ENCODE data around the gene IMMP2L. TPM values are rescaled to one million over a fixed set of nuclear protein-coding genes. Genes with fewer than 3 reads are reported as not detected.

Gene IMMP2L
- total and polyA plus RNA-seq, 2 of the 4 experiments (the other 2 are of a cell fraction): 5.8 to 9.3 TPM

- WGBS, 2 experiments (ENCODE audit: extremely low coverage in 2 of 2, insufficient read length in 1 of 2): no CpG with 5 or more reads among the region's 2 CpGs
- no TSS peak for BruUV-seq (replicated peaks)
Observed at GRCh38 chr7:111594602-111595001, 32.3 kb upstream of the IMMP2L start.

More at GRCh38 chr7:111594602-111595001, 32.3 kb upstream of the IMMP2L start:
- Histone ChIP-seq H3K4me1 (ENCODE audit: control insufficient read depth, insufficient read depth, low read length) (no peaks in the 10 kb centered on the region), H3K4ac (ENCODE audit: low read depth, low read length) (no peak overlapping the region), H2BK20ac (ENCODE audit: low read depth, low read length) (no peak overlapping the region), H3K9me1 (ENCODE audit: insufficient read depth, low read length) (no peaks in the 10 kb centered on the region), H3K4me3 (ENCODE audit: insufficient read depth, low read depth, low read length) (no peak overlapping the region), H3K14ac (replicated peaks; ENCODE audit: low read depth, low read length) (no peak overlapping the region), H3K27ac (ENCODE audit: insufficient read depth, low read length) (no peak overlapping the region), H4K8ac (ENCODE audit: low read depth in 2 of 2, low read length in 2 of 2) (no peak overlapping the region), H3K9ac (ENCODE audit: low read depth, low read length) (no peak overlapping the region), H3K36me3 (ENCODE audit: control insufficient read depth, insufficient read depth, low read length) (no peaks in the 10 kb centered on the region), H3K9me3 (ENCODE audit: control insufficient read depth, insufficient read depth, low read length) (no peaks in the 10 kb centered on the region), H3K27me3 (ENCODE audit: control insufficient read depth, insufficient read depth, low read length) (no peaks in the 10 kb centered on the region), H2AK5ac (ENCODE audit: low read depth, low read length) (no peak overlapping the region), H3K79me1 (ENCODE audit: low read depth in 1 of 2, low read length in 2 of 2) (no peaks in the 10 kb centered on the region), H2AFZ (replicated peaks; ENCODE audit: low read length, poor library complexity) (no peak overlapping the region), H3K56ac (ENCODE audit: extremely low read depth, insufficient read depth, low read length) (no peak overlapping the region), H2BK15ac (ENCODE audit: low read depth, low read length) (no peak overlapping the region), H3K23ac (ENCODE audit: low read depth, low read length) (no peak overlapping the region), H4K91ac (ENCODE audit: insufficient read depth, low read depth, low read length) (no peak overlapping the region), H2BK120ac (ENCODE audit: low read depth, low read length) (no peak overlapping the region), H3K18ac (ENCODE audit: low read depth, low read length) (no peak overlapping the region), H4K5ac (ENCODE audit: low read depth, low read length) (no peak overlapping the region), H4K20me1 (ENCODE audit: insufficient read depth, low read length) (no peaks in the 10 kb centered on the region), H2BK5ac (ENCODE audit: low read depth, low read length, poor library complexity, severe bottlenecking) (no peak overlapping the region), H2AK9ac (replicated peaks; ENCODE audit: low read depth, low read length, poor library complexity) (no peak overlapping the region), H3K4me2 (ENCODE audit: low read depth, low read length) (no peak overlapping the region)
- intact Hi-C loops (cut with micrococcal nuclease) (no loop called here), dilution Hi-C loops (cut with HindIII; ENCODE audit: low sequenced_read_pairs, unreplicated experiment) (no loop called here), in situ Hi-C loops (cut with MboI; ENCODE audit: low sequenced_read_pairs) (no loop called here)
- TF ChIP-seq MXI1 (IDR thresholded peaks at IDR 0.05; ENCODE audit: borderline replicate concordance, low read depth, low read length) (no peak), RAD21 (IDR thresholded peaks at IDR 0.05; ENCODE audit: low read length) (no peak), ELK1 (IDR thresholded peaks at IDR 0.05; ENCODE audit: borderline replicate concordance, low read depth, low read length) (no peak), MAFK (IDR thresholded peaks at IDR 0.05; ENCODE audit: low read depth, low read length) (no peak), CHD1 (IDR thresholded peaks at IDR 0.05; ENCODE audit: low read depth, low read length) (no peak), POLR2A (IDR thresholded peaks at IDR 0.05; ENCODE audit: low read depth, low read length) (no peak), NFE2L2 (IDR thresholded peaks at IDR 0.05; ENCODE audit: low read depth, low read length) (no peak), CEBPB (IDR thresholded peaks at IDR 0.05; ENCODE audit: low read depth, low read length) (no peak), MAZ (IDR thresholded peaks at IDR 0.05; ENCODE audit: borderline replicate concordance, low read depth, low read length) (no peak), FOS (IDR thresholded peaks at IDR 0.05; ENCODE audit: low read depth, low read length) (no peak), SMC3 (IDR thresholded peaks at IDR 0.05; ENCODE audit: low read depth, low read length) (no peak), BHLHE40 (IDR thresholded peaks at IDR 0.05; ENCODE audit: low read depth, low read length) (no peak), RFX5 (IDR thresholded peaks at IDR 0.05; ENCODE audit: low read depth, low read length) (no peak), RCOR1 (IDR thresholded peaks at IDR 0.05; ENCODE audit: insufficient replicate concordance, low read length) (no peak)
- TF ChIP-seq, protein P1, sequence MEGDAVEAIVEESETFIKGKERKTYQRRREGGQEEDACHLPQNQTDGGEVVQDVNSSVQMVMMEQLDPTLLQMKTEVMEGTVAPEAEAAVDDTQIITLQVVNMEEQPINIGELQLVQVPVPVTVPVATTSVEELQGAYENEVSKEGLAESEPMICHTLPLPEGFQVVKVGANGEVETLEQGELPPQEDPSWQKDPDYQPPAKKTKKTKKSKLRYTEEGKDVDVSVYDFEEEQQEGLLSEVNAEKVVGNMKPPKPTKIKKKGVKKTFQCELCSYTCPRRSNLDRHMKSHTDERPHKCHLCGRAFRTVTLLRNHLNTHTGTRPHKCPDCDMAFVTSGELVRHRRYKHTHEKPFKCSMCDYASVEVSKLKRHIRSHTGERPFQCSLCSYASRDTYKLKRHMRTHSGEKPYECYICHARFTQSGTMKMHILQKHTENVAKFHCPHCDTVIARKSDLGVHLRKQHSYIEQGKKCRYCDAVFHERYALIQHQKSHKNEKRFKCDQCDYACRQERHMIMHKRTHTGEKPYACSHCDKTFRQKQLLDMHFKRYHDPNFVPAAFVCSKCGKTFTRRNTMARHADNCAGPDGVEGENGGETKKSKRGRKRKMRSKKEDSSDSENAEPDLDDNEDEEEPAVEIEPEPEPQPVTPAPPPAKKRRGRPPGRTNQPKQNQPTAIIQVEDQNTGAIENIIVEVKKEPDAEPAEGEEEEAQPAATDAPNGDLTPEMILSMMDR (conservative IDR thresholded peaks at IDR 0.05; ENCODE audit: low read depth, low read length): no peak
- TF ChIP-seq, protein P2, sequence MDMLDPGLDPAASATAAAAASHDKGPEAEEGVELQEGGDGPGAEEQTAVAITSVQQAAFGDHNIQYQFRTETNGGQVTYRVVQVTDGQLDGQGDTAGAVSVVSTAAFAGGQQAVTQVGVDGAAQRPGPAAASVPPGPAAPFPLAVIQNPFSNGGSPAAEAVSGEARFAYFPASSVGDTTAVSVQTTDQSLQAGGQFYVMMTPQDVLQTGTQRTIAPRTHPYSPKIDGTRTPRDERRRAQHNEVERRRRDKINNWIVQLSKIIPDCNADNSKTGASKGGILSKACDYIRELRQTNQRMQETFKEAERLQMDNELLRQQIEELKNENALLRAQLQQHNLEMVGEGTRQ (IDR thresholded peaks at IDR 0.05; ENCODE audit: low read depth, low read length): no peak
- DNase-seq (no peak), ATAC-seq (ENCODE audit: low read depth) (no peak)
- POLR2A ChIA-PET (ENCODE audit: unreplicated experiment): no interaction called here
- CTCF ChIA-PET: no interaction called here
